Ishikawa (cell line): ENCODE results near the gene BLTP2.

Source experiments
- CEBPB ChIP-seq: IDR thresholded peaks from 2 replicates; pipeline ENCODE4 v1.6.1; 2012
- EGR1 ChIP-seq: IDR thresholded peaks from 2 replicates; pipeline ENCODE4 v1.6.1; 2012
- FOXM1 ChIP-seq: IDR thresholded peaks from 2 replicates; pipeline ENCODE4 v1.6.1; 2012; ENCODE audit warnings: low read depth, borderline replicate concordance
- NFIC ChIP-seq: IDR thresholded peaks from 2 replicates; pipeline ENCODE4 v1.6.1; 2012
- RAD21 ChIP-seq: IDR thresholded peaks from 2 replicates; pipeline ENCODE4 v1.6.1; 2012; ENCODE audit warnings: low read depth
- TAF1 ChIP-seq: IDR thresholded peaks from 2 replicates; pipeline ENCODE4 v1.6.1; 2012; ENCODE audit warnings: low read depth, mild to moderate bottlenecking
- TF ChIP-seq, protein P1 (sequence below): IDR thresholded peaks from 2 replicates; pipeline ENCODE4 v1.6.1; 2012
- TF ChIP-seq, protein P2 (sequence below): IDR thresholded peaks from 2 replicates; pipeline ENCODE4 v1.6.1; 2012

DNA sequence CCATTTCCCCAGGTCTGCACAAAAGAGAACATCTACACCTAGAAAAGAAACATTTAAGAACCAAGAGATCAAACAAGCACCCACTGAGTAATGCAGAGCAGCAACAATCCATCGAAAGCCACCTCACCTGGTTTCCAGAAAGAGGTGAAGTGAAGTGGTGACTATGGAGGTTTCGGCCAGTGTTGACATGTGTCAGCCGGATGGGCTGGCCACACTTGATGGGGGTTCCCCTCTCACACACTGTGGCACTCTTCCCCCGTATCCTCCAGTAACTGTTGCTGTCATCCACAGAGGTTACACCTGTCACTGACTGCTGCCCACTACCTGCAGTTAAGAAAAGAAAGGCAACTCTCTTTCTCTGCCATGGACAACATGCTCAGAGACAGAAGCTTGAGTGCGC is 10.2 kb upstream of the BLTP2 start:
- TF ChIP-seq, protein P1, sequence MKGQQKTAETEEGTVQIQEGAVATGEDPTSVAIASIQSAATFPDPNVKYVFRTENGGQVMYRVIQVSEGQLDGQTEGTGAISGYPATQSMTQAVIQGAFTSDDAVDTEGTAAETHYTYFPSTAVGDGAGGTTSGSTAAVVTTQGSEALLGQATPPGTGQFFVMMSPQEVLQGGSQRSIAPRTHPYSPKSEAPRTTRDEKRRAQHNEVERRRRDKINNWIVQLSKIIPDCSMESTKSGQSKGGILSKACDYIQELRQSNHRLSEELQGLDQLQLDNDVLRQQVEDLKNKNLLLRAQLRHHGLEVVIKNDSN = no peak
- no peak for TF ChIP-seq EGR1
- TF ChIP-seq, protein P2, sequence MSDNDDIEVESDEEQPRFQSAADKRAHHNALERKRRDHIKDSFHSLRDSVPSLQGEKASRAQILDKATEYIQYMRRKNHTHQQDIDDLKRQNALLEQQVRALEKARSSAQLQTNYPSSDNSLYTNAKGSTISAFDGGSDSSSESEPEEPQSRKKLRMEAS = no peak
- TF ChIP-seq RAD21 = no peak
- TF ChIP-seq NFIC = no peak
- no peak for TF ChIP-seq FOXM1
- TF ChIP-seq TAF1 = no peak
- no peak for TF ChIP-seq CEBPB
